ENCODE results near the gene MAP3K3. TPM values are rescaled to one million over a fixed set of nuclear protein-coding genes. Genes with fewer than 3 reads are reported as not detected.

MAP3K3 gene
- total and polyA plus RNA-seq, 10 of the 15 experiments (the other 5 are each of a cell fraction or from before 2014, with no cell fraction given) = 1.6 to 24.1 (median 15.0) TPM

DNA sequence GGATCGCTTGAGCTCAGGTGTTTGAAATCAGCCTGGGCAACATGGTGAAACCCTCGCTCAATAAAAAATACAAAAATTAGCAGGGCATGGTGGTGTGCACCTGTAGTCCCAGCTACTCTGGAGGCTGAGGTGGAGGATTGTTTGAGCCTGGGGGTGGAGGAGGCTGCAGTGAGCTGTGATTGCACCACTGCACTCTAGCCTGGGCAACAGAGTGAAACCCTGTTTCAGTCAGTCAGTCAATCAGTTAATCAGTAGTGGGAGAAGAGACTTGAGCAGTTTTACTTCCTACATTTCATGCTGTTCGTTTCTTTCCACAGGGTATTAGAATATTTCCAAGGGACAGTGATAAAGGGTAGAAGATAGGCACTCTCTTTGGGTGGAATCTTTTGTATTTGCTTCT lies 8.8 kb downstream of the MAP3K3 start:
- Histone ChIP-seq H3K4me2 (ENCODE audit: control insufficient read depth, insufficient read depth) (no peak overlapping the region), H3K36me3 (ENCODE audit: control insufficient read depth in 2 of 2, insufficient read depth in 2 of 2, low read length in 1 of 2) (peaks cover 1 to 8% of the 10 kb centered on the region in 2 experiments; a peak in 2 of 4 replicates), H3K27me3 (replicated peaks in 1 of 2; ENCODE audit: control insufficient read depth in 2 of 2, insufficient read depth in 2 of 2, low read length in 1 of 2) (no peaks in the 10 kb centered on the region), H3K79me2 (ENCODE audit: control insufficient read depth, insufficient read depth, low read length) (peaks cover 6% of the 10 kb centered on the region), H3K27ac (ENCODE audit: control insufficient read depth, insufficient read depth) (no peak overlapping the region), H3K9me3 (replicated peaks; ENCODE audit: control insufficient read depth, insufficient read depth, low read length) (no peaks in the 10 kb centered on the region), H2AFZ (ENCODE audit: control insufficient read depth, low read depth, low read length) (no peak overlapping the region), H3K9ac (ENCODE audit: control insufficient read depth, insufficient read depth, low read length) (no peak overlapping the region), H3K4me3 (no peak overlapping the region), H4K20me1 (ENCODE audit: control insufficient read depth, insufficient read depth) (no peaks in the 10 kb centered on the region), H3K4me1 (ENCODE audit: control insufficient read depth, insufficient read depth, low read length) (no peaks in the 10 kb centered on the region)
- WGBS (ENCODE audit: insufficient coverage, insufficient replicate concordance, low lambda C conversion rate, missing lambda C conversion rate) = 70% methylated on average over 3 of the region's 3 CpGs
- CTCF ChIA-PET = interaction anchor here (1.1 to 1.6 kb wide), 3 partner anchors 9 to 19 kb away, joined by 3 to 4 read pairs (median 3); partner anchors contain the start of gene MAP3K3
- intact Hi-C loops (cut with micrococcal nuclease; ENCODE audit: unreplicated experiment) = no loop called here
- RAD21 ChIA-PET (ENCODE audit: unreplicated experiment) = interaction anchor here (1.2 kb wide), 1 partner anchor 8 kb away, joined by 4 read pairs; no protein-coding TSS in a partner anchor
- DNase-seq (ENCODE audit: low read depth, low spot score) = no peak
- TF ChIP-seq, protein P1, sequence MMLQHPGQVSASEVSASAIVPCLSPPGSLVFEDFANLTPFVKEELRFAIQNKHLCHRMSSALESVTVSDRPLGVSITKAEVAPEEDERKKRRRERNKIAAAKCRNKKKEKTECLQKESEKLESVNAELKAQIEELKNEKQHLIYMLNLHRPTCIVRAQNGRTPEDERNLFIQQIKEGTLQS (IDR thresholded peaks at IDR 0.05; ENCODE audit: borderline replicate concordance, extremely low read depth, low read depth, low read length) = no peak
- 0 out of 2 replicates have a peak, but pooled peaks have one; percentile 7 for TF ChIP-seq ZNF24 (IDR thresholded peaks at IDR 0.05)
- no peak for FAIRE-seq
- BruUV-seq (replicated peaks) = no TSS peak
- SMC1A ChIA-PET (ENCODE audit: uncharacterized antibody, unreplicated experiment) = interaction anchor here (1.0 to 1.2 kb wide), 2 partner anchors 9 to 64 kb away, joined by 3 to 4 read pairs; partner anchors contain the start of gene MAP3K3
- ATAC-seq = peak; percentile 42; the same call in 2 of the 3 replicates
- POLR2A ChIA-PET = no interaction called here
- in situ Hi-C loops (cut with MboI) = no loop called here

DNA sequence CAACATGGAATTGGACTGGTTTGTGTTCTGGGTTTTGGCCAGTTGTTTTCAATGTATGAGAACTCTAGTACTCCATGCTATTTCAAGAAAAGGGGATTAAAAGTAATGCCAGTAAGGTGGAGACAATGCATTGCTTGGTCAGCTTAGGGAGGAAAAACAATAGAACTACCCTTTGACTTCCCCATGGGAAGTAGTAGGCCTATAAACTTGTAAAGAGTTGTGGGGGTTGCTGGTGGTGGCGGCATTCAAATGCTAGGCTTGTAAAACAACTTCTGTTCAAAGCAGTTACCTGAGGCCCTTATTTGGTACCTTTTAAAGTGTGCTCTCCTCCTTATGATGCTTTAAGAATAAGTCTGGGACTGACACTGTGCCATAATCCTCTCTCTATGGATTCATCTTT lies 9.4 kb downstream of the MAP3K3 start:
- H3K79me2 ChIP-seq (ENCODE audit: control insufficient read depth, insufficient read depth, low read length) = peaks cover 4% of the 10 kb centered on the region
- no peaks in the 10 kb centered on the region for H3K4me1 ChIP-seq (ENCODE audit: control insufficient read depth, insufficient read depth, low read length)
- H3K9me3 ChIP-seq (replicated peaks; ENCODE audit: control insufficient read depth, insufficient read depth, low read length) = no peaks in the 10 kb centered on the region
- no peak overlapping the region for H3K27ac ChIP-seq (ENCODE audit: control insufficient read depth, insufficient read depth)
- CTCF ChIA-PET = no interaction called here
- RAD21 ChIA-PET (ENCODE audit: unreplicated experiment) = no interaction called here
- H2AFZ ChIP-seq (ENCODE audit: control insufficient read depth, low read depth, low read length) = no peak overlapping the region
- H3K9ac ChIP-seq (ENCODE audit: control insufficient read depth, insufficient read depth, low read length) = no peak overlapping the region
- in situ Hi-C loops (cut with MboI) (no loop called here), intact Hi-C loops (cut with micrococcal nuclease; ENCODE audit: unreplicated experiment) (no loop called here)
- peaks cover 4 to 14% of the 10 kb centered on the region in 2 experiments for H3K36me3 ChIP-seq (ENCODE audit: control insufficient read depth in 2 of 2, insufficient read depth in 2 of 2, low read length in 1 of 2)
- ATAC-seq (no peak), FAIRE-seq (no peak), DNase-seq (ENCODE audit: low read depth, low spot score) (no peak)
- H3K27me3 ChIP-seq (replicated peaks in 1 of 2; ENCODE audit: control insufficient read depth in 2 of 2, insufficient read depth in 2 of 2, low read length in 1 of 2) = no peaks in the 10 kb centered on the region
- SMC1A ChIA-PET (ENCODE audit: uncharacterized antibody, unreplicated experiment) = interaction anchor here (1.2 kb wide), 1 partner anchor 10 kb away, joined by 3 read pairs; the partner anchor contains the start of gene MAP3K3
- POLR2A ChIA-PET = no interaction called here
- 100% methylated on average over 1 of the region's 1 CpG for WGBS (ENCODE audit: insufficient coverage, insufficient replicate concordance, low lambda C conversion rate, missing lambda C conversion rate)
- H4K20me1 ChIP-seq (ENCODE audit: control insufficient read depth, insufficient read depth) = no peaks in the 10 kb centered on the region
- no peak overlapping the region for H3K4me3 ChIP-seq
- no TSS peak for BruUV-seq (replicated peaks)
- H3K4me2 ChIP-seq (ENCODE audit: control insufficient read depth, insufficient read depth) = no peak overlapping the region
- TF ChIP-seq ETV6 (conservative IDR thresholded peaks at IDR 0.05 in 1 of 2, IDR thresholded peaks at IDR 0.05 in 1 of 2; ENCODE audit: borderline replicate concordance in 1 of 2, low read depth in 1 of 2) (no peak), RBBP5 (conservative IDR thresholded peaks at IDR 0.05) (no peak), WRNIP1 (IDR thresholded peaks at IDR 0.05; ENCODE audit: borderline replicate concordance, low read depth, low read length) (no peak), STAT3 (IDR thresholded peaks at IDR 0.05; ENCODE audit: low read depth, low read length) (no peak), BHLHE40 (IDR thresholded peaks at IDR 0.05; ENCODE audit: borderline replicate concordance in 1 of 2, low read depth in 2 of 2, low read length in 1 of 2) (no peak), RFX5 (IDR thresholded peaks at IDR 0.05; ENCODE audit: low read depth, low read length) (no peak), MEF2B (IDR thresholded peaks at IDR 0.05; ENCODE audit: partially characterized antibody, poor library complexity, severe bottlenecking) (no peak), SMAD5 (IDR thresholded peaks at IDR 0.05; ENCODE audit: low read depth) (no peak)
- TF ChIP-seq, protein P2, sequence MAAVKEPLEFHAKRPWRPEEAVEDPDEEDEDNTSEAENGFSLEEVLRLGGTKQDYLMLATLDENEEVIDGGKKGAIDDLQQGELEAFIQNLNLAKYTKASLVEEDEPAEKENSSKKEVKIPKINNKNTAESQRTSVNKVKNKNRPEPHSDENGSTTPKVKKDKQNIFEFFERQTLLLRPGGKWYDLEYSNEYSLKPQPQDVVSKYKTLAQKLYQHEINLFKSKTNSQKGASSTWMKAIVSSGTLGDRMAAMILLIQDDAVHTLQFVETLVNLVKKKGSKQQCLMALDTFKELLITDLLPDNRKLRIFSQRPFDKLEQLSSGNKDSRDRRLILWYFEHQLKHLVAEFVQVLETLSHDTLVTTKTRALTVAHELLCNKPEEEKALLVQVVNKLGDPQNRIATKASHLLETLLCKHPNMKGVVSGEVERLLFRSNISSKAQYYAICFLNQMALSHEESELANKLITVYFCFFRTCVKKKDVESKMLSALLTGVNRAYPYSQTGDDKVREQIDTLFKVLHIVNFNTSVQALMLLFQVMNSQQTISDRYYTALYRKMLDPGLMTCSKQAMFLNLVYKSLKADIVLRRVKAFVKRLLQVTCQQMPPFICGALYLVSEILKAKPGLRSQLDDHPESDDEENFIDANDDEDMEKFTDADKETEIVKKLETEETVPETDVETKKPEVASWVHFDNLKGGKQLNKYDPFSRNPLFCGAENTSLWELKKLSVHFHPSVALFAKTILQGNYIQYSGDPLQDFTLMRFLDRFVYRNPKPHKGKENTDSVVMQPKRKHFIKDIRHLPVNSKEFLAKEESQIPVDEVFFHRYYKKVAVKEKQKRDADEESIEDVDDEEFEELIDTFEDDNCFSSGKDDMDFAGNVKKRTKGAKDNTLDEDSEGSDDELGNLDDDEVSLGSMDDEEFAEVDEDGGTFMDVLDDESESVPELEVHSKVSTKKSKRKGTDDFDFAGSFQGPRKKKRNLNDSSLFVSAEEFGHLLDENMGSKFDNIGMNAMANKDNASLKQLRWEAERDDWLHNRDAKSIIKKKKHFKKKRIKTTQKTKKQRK (IDR thresholded peaks at IDR 0.05; ENCODE audit: low read depth, low read length) = no peak

All from GM12878 (cell line).